ENCODE results near the gene BTRC.

GRCh38 chr10:101511938-101512337 lies 158.0 kb downstream of the BTRC start:
- TF ChIP-seq CREB1 (IDR thresholded peaks at IDR 0.05; ENCODE audit: low read depth) (no peak), JUND (IDR thresholded peaks at IDR 0.05; ENCODE audit: low read depth, low read length) (no peak), SREBF2 (IDR thresholded peaks at IDR 0.05; ENCODE audit: low read length) (no peak), GABPA (IDR thresholded peaks at IDR 0.05; ENCODE audit: low read depth) (no peak), CHD1 (IDR thresholded peaks at IDR 0.05; ENCODE audit: low read depth, low read length) (no peak), EP300 (IDR thresholded peaks at IDR 0.05; ENCODE audit: borderline replicate concordance in 1 of 2, control insufficient read depth in 1 of 2, low read depth in 2 of 2, low read length in 2 of 2) (no peak), CTCF (IDR thresholded peaks at IDR 0.05 in 2 of 3, conservative IDR thresholded peaks at IDR 0.05 in 1 of 3; ENCODE audit: control insufficient read depth in 2 of 3, extremely low read depth in 1 of 3, insufficient read depth in 1 of 3, low read depth in 3 of 3, low read length in 3 of 3) (no peak), ESRRA (IDR thresholded peaks at IDR 0.05; ENCODE audit: low read length) (no peak), EZH2 (IDR thresholded peaks at IDR 0.05; ENCODE audit: borderline replicate concordance, control insufficient read depth, low read depth, low read length) (no peak), ZBTB33 (IDR thresholded peaks at IDR 0.05) (no peak), RELA (IDR thresholded peaks at IDR 0.05; ENCODE audit: borderline replicate concordance, partially characterized antibody) (no peak), POLR2AphosphoS5 (IDR thresholded peaks at IDR 0.05; ENCODE audit: low read length) (no peak), PBX3 (IDR thresholded peaks at IDR 0.05; ENCODE audit: insufficient replicate concordance, low read depth, low read length) (no peak)

Data from GM12878 (cell line).